GM21619 (cell line): ENCODE measurements around the gene SETD3.
A peak's percentile ranks its signal among the peaks of the same experiment; 100 is the strongest.

Experiments
- ATAC-seq: cut with Tn5 transposase; IDR thresholded peaks from one replicate; pipeline ENCODE4 v1.9.1; 2021; ENCODE audit not compliant: unreplicated experiment

Gene SETD3

GRCh38 chr14:99401211-99401610 lies 79.4 kb downstream of the SETD3 start:
- no peak for ATAC-seq

- no peak for ATAC-seq
Observed at GRCh38 chr14:99397698-99398097, 83.0 kb downstream of the SETD3 start.

DNA sequence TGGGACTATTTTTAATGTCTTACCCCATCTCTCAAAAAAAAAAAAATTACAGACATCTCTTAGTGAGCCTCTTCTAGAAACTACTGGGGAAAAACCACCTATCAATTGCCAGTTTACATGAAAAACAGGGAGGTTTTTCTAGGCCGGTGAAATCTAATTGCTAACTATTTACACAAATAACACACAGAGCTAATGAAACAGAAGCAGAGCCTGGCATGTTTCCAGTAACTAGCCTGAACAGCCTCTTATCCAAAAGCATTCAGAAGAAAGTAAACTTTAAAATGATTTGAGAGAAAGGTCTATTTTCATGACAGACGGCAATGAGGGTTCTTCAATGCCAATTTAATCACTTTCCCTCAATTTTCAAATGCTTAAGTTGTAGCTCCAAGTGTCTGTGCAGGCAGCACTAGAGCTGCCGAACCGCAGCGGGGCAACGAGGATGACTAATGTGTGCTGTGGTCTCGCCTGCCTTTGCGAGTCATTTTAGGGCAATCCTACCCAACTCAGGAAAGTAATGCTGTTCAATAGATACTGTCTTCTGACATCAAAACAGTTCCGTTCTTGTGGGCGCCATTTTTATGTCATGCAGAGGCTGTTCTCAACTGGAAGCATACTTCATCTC lies 84.6 kb downstream of the SETD3 start:
- ATAC-seq = no peak

DNA sequence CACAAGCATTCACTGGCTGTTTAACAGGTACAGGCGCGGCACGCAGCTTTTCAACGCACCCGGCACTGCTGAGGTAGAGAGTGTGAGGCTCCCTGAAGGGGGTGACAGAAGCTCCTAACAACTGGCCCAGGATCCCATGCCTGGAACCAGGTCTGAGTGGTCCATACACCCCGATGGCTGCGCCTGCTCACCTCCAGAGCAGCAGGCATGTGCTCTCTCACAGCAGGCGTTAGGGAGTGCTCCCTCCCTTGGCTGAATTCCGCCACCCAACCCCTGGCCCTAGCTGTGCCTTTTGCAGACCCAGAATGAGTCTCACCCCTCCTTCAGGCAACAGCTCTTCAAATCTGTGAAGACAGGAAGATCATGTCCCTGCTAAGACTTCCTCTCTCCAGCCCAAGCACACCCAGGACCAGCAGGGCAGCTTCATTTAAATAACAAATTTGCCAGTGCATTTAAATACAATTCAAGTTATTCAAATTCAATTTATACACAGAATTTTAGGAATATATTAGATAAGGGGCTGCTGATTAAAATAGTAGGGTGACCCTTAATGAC lies 86.0 kb downstream of the SETD3 start:
- no peak for ATAC-seq

- peak; percentile 62 for ATAC-seq
Observed at GRCh38 chr14:99393059-99393655, 87.5 kb downstream of the SETD3 start.

GRCh38 chr14:99391671-99392070 lies 89.0 kb downstream of the SETD3 start:
- ATAC-seq = no peak

GRCh38 chr14:99389174-99389826 lies 91.4 kb downstream of the SETD3 start:
- no peak for ATAC-seq

GRCh38 chr14:99388286-99388685 lies 92.4 kb downstream of the SETD3 start:
- no peak for ATAC-seq

DNA sequence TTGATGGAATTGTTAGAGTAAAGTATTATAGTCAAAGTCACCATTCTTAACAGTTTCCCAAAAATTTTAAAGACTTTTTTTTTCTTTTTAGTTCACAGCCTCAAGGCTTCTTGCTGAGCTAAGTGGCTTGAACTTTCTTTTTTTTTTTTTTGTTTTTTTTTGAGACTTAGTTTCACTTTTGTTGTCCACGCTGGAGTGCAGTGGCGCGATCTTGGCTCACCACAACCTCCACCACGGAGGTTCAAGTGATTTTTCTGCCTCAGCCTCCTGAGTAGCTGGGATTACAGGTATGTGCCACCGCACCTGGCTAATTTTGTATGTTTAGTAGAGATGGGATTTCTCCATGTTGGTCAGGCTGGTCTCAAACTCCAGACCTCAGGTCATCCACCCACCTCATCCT lies 92.8 kb downstream of the SETD3 start:
- no peak for ATAC-seq

DNA sequence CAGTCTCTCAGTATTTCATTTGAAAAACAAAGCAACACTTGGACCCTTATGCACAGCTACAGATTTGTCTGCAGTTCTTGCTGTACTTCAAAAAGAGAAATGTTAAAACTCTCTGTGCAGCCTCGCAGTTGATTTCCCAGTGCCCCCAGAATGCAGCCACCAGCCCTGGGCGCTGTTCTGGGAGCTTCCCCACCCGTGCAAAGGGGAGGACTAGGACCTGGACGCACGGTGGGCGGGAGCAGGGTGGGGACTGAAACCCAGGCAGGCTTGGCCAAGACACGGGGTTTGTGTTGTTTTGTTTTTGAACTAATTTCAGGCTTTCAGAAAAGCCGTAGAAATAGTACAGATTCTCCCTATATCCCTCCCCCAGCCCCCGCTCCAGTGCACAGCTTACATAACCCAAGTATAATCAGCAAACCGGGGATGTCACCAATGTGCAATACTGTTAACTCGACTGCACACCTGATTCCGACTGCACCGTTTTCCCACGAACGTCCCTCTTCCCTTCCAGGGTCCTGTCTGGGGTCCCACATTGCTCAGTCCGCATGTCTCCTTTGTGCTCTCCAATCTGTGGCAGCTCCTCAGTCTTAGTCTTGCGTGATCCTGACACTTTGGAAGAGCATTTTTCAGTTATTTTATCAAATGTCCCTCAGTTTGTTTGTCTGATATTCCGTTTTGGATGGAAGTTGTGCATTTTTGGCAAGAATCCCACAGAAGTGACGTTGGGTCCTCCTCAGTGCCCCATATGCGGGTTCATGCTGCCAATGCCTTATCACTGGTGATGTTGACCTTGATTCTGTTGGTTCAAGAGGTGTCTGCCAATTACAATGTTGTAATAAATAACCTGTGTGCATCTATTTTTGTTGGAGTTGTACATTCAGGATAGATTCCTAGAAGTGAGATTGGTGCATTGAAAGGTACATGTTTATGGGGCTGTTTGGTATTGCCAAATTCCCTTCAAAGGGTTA lies 95.9 kb downstream of the SETD3 start:
- ATAC-seq = no peak

GRCh38 chr14:99383472-99384449 lies 96.9 kb downstream of the SETD3 start:
- no peak for ATAC-seq

- ATAC-seq = no peak
Observed at GRCh38 chr14:99382781-99383471, 97.7 kb downstream of the SETD3 start.

GRCh38 chr14:99382071-99382470 lies 98.6 kb downstream of the SETD3 start:
- ATAC-seq = no peak

GRCh38 chr14:99381688-99382060 lies 99.0 kb downstream of the SETD3 start:
- no peak for ATAC-seq

- ATAC-seq = no peak
Observed at GRCh38 chr14:99380991-99381687, 99.5 kb downstream of the SETD3 start.

- no peak for ATAC-seq
Observed at GRCh38 chr14:99380402-99380801, 100.3 kb downstream of the SETD3 start.

DNA sequence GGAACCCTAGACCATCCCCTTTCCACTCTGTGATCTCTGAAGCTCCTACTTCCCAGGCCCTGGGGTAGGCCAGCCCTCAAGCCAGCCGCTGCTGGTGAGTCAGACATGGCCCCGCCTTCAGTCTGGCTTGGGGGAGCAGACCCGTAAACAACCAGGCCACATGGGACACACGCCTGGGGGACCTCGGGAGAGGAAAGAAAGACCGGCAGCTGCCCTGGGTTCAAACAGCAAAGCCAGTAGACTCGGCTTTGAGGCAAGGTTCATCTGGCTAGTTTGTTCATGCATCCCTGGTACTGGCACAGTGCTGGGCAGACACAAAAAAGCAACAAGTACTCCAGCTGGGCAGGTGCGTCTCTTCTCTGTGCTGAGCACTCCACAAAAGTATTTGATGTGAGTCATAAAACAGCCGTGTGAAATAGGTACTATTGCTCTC lies 101.9 kb downstream of the SETD3 start:
- ATAC-seq = no peak

GRCh38 chr14:99377951-99378350 lies 102.7 kb downstream of the SETD3 start:
- no peak for ATAC-seq

DNA sequence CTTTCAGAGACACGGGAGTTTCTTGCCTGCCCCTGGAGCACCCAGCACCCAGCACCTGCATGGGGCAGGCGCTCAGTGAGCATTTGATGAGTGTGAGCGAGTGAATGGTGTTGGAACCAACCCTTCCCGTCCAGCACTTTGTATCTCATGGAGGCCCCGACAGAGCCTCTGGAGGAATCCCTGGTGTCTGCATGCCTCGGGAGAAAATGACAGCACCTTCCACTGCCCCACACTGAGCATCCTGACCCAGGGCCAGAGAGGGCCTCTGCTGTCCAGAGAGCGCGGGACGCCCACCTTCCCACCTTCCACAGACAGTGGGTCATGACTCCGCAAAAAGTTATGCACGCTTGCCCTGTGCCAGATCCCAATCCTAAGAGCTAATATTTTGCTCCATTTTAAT lies 105.7 kb downstream of the SETD3 start:
- no peak for ATAC-seq
